ENCODE results near the gene PLCH1.

DNA sequence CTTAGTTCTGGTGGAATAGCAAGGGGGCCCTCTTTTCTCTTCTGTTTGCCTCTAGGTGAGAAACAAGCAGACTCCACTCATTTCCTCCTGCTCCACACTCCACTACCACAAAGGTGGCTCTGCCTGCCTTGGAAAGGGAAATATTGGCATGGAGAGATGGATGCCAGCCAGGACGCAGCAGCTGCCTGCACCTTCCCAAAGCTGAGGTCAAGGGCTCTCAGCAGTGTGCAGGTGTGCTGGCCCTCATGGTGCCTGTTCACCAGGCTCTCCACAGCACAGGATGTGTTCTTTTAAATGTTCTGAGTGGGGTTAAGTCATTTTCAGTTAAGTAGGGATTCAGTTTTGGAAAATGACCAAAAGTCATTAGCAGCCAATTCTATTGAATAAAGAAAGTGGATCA, 240.2 kb downstream of the PLCH1 start:
- TF ChIP-seq, protein P1, sequence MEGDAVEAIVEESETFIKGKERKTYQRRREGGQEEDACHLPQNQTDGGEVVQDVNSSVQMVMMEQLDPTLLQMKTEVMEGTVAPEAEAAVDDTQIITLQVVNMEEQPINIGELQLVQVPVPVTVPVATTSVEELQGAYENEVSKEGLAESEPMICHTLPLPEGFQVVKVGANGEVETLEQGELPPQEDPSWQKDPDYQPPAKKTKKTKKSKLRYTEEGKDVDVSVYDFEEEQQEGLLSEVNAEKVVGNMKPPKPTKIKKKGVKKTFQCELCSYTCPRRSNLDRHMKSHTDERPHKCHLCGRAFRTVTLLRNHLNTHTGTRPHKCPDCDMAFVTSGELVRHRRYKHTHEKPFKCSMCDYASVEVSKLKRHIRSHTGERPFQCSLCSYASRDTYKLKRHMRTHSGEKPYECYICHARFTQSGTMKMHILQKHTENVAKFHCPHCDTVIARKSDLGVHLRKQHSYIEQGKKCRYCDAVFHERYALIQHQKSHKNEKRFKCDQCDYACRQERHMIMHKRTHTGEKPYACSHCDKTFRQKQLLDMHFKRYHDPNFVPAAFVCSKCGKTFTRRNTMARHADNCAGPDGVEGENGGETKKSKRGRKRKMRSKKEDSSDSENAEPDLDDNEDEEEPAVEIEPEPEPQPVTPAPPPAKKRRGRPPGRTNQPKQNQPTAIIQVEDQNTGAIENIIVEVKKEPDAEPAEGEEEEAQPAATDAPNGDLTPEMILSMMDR (IDR thresholded peaks at IDR 0.05; ENCODE audit: low read depth, low read length, poor library complexity, severe bottlenecking): no peak
- TF ChIP-seq EZH2phosphoT487 (IDR thresholded peaks at IDR 0.05; ENCODE audit: borderline replicate concordance, low read length): no peak
